Spleen (tissue), 7 donors: ENCODE data around the gene ENDOG.
"Not testable (repeated sequence)": the region's sequence is repeated elsewhere in the genome, so short reads cannot be mapped to it uniquely, and the experiment has no call there.

Experiments
- POLR2A ChIP-seq, 3 donors: fragments of 450-650 bp; IDR thresholded peaks; one replicate each; pipeline ENCODE4 v1.5.1; 2017; ENCODE audit warnings: antibody characterized with exemption in 3 of 3, mild to moderate bottlenecking in 1 of 3
- TF ChIP-seq, protein P1 (sequence below), 11 experiments: fragments of 200-600 bp in 7 of 11; fragments of 450-650 bp in 4 of 11; sonication (generic) in 4 of 11; IDR thresholded peaks in 8 of 11; conservative IDR thresholded peaks in 3 of 11; 1 replicate in 7 of 11; 2 replicates in 4 of 11; pipeline versions ENCODE4 v1.4.0 to v1.8.0; 2016 to 2021; ENCODE audit warnings: antibody characterized with exemption in 11 of 11, inconsistent platforms in 4 of 11, mild to moderate bottlenecking in 1 of 11
- donor health status: DM: no; HTN: no; CAD: no; lungs with moderate emphysema.
- donor health status: DM: no; HTN: no; CAD: no.
- donor health status: DM: no; HTN: no; CAD: no.

DNA sequence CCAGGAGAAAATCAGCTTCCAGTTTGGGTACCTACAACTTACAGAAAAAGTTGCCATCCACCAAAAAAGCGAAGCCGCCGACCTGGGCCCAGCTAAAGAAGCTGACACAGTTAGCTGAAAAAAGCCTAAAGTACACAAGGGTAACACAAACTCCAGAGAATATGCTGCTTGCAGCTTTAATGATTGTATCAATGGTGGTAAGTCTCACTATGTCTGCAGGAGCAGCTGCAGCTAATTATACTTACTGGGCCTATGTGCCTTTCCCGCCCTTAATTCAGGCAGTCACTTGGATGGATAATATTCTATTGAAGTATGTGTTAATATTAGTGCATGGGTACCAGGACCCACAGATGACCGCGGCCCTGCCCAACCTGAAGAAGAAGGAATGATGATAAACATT lies 36.2 kb downstream of the ENDOG start:
- TF ChIP-seq, protein P1, sequence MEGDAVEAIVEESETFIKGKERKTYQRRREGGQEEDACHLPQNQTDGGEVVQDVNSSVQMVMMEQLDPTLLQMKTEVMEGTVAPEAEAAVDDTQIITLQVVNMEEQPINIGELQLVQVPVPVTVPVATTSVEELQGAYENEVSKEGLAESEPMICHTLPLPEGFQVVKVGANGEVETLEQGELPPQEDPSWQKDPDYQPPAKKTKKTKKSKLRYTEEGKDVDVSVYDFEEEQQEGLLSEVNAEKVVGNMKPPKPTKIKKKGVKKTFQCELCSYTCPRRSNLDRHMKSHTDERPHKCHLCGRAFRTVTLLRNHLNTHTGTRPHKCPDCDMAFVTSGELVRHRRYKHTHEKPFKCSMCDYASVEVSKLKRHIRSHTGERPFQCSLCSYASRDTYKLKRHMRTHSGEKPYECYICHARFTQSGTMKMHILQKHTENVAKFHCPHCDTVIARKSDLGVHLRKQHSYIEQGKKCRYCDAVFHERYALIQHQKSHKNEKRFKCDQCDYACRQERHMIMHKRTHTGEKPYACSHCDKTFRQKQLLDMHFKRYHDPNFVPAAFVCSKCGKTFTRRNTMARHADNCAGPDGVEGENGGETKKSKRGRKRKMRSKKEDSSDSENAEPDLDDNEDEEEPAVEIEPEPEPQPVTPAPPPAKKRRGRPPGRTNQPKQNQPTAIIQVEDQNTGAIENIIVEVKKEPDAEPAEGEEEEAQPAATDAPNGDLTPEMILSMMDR (IDR thresholded peaks at IDR 0.05 in 8 of 11, conservative IDR thresholded peaks at IDR 0.05 in 3 of 11) = not testable (repeated sequence)
- TF ChIP-seq POLR2A (IDR thresholded peaks at IDR 0.05) = not testable (repeated sequence)
